Liver (tissue), 3 donors: ENCODE measurements around the gene ALK.

Experiments
- EGR1 ChIP-seq, 2 donors: IDR thresholded peaks; 2 replicates each; pipeline ENCODE4 v1.6.1; 2016 to 2018; ENCODE audit warnings: antibody characterized with exemption in 2 of 2, low read depth in 2 of 2
- FOXA1 ChIP-seq: IDR thresholded peaks from 2 replicates; pipeline ENCODE4 v1.6.1; 2016; ENCODE audit warnings: antibody characterized with exemption
- GABPA ChIP-seq, 2 donors: IDR thresholded peaks in 1 of 2; conservative IDR thresholded peaks in 1 of 2; 2 replicates each; pipeline ENCODE4 v1.6.1; 2016; ENCODE audit warnings: antibody characterized with exemption in 2 of 2, mild to moderate bottlenecking in 1 of 2, moderate library complexity in 1 of 2
- HNF4G ChIP-seq: IDR thresholded peaks from 2 replicates; pipeline ENCODE4 v1.6.1; 2016; ENCODE audit warnings: antibody characterized with exemption
- JUND ChIP-seq, 2 donors: IDR thresholded peaks; 2 replicates each; pipeline ENCODE4 v1.6.1; 2016; ENCODE audit warnings: antibody characterized with exemption in 2 of 2
- RAD21 ChIP-seq, 2 donors: IDR thresholded peaks; 2 replicates each; pipeline ENCODE4 v1.6.1; 2016; ENCODE audit warnings: antibody characterized with exemption in 2 of 2, mild to moderate bottlenecking in 2 of 2
- SP1 ChIP-seq: IDR thresholded peaks from 2 replicates; pipeline ENCODE4 v1.6.1; 2018; ENCODE audit warnings: antibody characterized with exemption, mild to moderate bottlenecking
- TAF1 ChIP-seq: conservative IDR thresholded peaks from 2 replicates; pipeline ENCODE4 v1.6.1; 2016; ENCODE audit warnings: antibody characterized with exemption, mild to moderate bottlenecking
- YY1 ChIP-seq: IDR thresholded peaks from 2 replicates; pipeline ENCODE4 v1.6.1; 2016; ENCODE audit warnings: antibody characterized with exemption, mild to moderate bottlenecking
- TF ChIP-seq, protein P1 (sequence below): IDR thresholded peaks from 2 replicates; pipeline ENCODE4 v1.6.1; 2016; ENCODE audit warnings: antibody characterized with exemption
- TF ChIP-seq, protein P2 (sequence below): fragments of 150-350 bp; IDR thresholded peaks from 2 replicates; pipeline ENCODE4 v1.5.1; 2017; ENCODE audit warnings: improper control_type of control experiment, low read depth, low read length; ENCODE audit not compliant: missing input control
- TF ChIP-seq, protein P3 (sequence below): IDR thresholded peaks from 2 replicates; pipeline ENCODE4 v1.6.1; 2016; ENCODE audit warnings: antibody characterized with exemption, mild to moderate bottlenecking
- TF ChIP-seq, protein P4 (sequence below): IDR thresholded peaks from 2 replicates; pipeline ENCODE4 v1.6.1; 2016; ENCODE audit warnings: antibody characterized with exemption
- TF ChIP-seq, protein P5 (sequence below): IDR thresholded peaks from 2 replicates; pipeline ENCODE4 v1.6.1; 2016; ENCODE audit warnings: antibody characterized with exemption
- donor health status: healthy.
- donor health status: healthy.

DNA sequence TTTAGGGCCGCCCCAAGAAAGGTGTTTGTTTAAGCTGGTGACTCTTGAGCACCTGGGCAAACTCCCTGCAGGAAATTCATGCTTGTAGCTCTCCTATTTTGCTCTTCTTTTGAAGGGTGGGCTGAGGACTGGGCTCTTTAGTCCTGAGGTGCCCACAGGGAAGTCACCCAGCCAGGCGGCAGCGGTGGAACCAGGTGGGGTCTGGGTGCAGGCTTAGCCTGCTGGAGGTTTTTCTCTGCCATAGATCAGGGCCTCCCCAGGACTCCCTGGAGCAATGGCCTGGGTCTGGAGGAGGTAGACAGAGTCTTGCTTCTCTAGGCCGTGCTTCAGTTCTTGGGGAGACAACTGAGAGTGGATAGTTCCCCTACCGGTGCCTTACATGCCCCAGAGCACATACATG, 706.3 kb downstream of the ALK start:
- TF ChIP-seq, protein P1, sequence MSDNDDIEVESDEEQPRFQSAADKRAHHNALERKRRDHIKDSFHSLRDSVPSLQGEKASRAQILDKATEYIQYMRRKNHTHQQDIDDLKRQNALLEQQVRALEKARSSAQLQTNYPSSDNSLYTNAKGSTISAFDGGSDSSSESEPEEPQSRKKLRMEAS, result no peak
- TF ChIP-seq, protein P2, sequence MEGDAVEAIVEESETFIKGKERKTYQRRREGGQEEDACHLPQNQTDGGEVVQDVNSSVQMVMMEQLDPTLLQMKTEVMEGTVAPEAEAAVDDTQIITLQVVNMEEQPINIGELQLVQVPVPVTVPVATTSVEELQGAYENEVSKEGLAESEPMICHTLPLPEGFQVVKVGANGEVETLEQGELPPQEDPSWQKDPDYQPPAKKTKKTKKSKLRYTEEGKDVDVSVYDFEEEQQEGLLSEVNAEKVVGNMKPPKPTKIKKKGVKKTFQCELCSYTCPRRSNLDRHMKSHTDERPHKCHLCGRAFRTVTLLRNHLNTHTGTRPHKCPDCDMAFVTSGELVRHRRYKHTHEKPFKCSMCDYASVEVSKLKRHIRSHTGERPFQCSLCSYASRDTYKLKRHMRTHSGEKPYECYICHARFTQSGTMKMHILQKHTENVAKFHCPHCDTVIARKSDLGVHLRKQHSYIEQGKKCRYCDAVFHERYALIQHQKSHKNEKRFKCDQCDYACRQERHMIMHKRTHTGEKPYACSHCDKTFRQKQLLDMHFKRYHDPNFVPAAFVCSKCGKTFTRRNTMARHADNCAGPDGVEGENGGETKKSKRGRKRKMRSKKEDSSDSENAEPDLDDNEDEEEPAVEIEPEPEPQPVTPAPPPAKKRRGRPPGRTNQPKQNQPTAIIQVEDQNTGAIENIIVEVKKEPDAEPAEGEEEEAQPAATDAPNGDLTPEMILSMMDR, result no peak
- no peak for TF ChIP-seq HNF4G
- TF ChIP-seq, protein P3, sequence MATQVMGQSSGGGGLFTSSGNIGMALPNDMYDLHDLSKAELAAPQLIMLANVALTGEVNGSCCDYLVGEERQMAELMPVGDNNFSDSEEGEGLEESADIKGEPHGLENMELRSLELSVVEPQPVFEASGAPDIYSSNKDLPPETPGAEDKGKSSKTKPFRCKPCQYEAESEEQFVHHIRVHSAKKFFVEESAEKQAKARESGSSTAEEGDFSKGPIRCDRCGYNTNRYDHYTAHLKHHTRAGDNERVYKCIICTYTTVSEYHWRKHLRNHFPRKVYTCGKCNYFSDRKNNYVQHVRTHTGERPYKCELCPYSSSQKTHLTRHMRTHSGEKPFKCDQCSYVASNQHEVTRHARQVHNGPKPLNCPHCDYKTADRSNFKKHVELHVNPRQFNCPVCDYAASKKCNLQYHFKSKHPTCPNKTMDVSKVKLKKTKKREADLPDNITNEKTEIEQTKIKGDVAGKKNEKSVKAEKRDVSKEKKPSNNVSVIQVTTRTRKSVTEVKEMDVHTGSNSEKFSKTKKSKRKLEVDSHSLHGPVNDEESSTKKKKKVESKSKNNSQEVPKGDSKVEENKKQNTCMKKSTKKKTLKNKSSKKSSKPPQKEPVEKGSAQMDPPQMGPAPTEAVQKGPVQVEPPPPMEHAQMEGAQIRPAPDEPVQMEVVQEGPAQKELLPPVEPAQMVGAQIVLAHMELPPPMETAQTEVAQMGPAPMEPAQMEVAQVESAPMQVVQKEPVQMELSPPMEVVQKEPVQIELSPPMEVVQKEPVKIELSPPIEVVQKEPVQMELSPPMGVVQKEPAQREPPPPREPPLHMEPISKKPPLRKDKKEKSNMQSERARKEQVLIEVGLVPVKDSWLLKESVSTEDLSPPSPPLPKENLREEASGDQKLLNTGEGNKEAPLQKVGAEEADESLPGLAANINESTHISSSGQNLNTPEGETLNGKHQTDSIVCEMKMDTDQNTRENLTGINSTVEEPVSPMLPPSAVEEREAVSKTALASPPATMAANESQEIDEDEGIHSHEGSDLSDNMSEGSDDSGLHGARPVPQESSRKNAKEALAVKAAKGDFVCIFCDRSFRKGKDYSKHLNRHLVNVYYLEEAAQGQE, result no peak
- TF ChIP-seq, protein P4, sequence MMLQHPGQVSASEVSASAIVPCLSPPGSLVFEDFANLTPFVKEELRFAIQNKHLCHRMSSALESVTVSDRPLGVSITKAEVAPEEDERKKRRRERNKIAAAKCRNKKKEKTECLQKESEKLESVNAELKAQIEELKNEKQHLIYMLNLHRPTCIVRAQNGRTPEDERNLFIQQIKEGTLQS, result no peak
- TF ChIP-seq TAF1, result no peak
- TF ChIP-seq, protein P5, sequence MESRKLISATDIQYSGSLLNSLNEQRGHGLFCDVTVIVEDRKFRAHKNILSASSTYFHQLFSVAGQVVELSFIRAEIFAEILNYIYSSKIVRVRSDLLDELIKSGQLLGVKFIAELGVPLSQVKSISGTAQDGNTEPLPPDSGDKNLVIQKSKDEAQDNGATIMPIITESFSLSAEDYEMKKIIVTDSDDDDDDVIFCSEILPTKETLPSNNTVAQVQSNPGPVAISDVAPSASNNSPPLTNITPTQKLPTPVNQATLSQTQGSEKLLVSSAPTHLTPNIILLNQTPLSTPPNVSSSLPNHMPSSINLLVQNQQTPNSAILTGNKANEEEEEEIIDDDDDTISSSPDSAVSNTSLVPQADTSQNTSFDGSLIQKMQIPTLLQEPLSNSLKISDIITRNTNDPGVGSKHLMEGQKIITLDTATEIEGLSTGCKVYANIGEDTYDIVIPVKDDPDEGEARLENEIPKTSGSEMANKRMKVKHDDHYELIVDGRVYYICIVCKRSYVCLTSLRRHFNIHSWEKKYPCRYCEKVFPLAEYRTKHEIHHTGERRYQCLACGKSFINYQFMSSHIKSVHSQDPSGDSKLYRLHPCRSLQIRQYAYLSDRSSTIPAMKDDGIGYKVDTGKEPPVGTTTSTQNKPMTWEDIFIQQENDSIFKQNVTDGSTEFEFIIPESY, result no peak
- no peak for TF ChIP-seq YY1
- no peak for TF ChIP-seq EGR1 (IDR thresholded peaks at IDR 0.05; ENCODE audit: low read depth in 2 of 2)
- no peak for TF ChIP-seq FOXA1
- TF ChIP-seq GABPA (IDR thresholded peaks at IDR 0.05 in 1 of 2, conservative IDR thresholded peaks at IDR 0.05 in 1 of 2), result no peak
- TF ChIP-seq RAD21 (IDR thresholded peaks at IDR 0.05), result no peak
- no peak for TF ChIP-seq JUND (IDR thresholded peaks at IDR 0.05)
- TF ChIP-seq SP1, result no peak
